Measurements from ENCODE around the gene PSMB7. TPM values are rescaled to one million over a fixed set of nuclear protein-coding genes. Genes with fewer than 3 reads are reported as not detected.
A peak's percentile ranks its signal among the peaks of the same experiment; 100 is the strongest.

PSMB7 gene
- polyA plus RNA-seq, 1 of the 3 experiments (the other 2 are of a cell fraction): 357 TPM

DNA sequence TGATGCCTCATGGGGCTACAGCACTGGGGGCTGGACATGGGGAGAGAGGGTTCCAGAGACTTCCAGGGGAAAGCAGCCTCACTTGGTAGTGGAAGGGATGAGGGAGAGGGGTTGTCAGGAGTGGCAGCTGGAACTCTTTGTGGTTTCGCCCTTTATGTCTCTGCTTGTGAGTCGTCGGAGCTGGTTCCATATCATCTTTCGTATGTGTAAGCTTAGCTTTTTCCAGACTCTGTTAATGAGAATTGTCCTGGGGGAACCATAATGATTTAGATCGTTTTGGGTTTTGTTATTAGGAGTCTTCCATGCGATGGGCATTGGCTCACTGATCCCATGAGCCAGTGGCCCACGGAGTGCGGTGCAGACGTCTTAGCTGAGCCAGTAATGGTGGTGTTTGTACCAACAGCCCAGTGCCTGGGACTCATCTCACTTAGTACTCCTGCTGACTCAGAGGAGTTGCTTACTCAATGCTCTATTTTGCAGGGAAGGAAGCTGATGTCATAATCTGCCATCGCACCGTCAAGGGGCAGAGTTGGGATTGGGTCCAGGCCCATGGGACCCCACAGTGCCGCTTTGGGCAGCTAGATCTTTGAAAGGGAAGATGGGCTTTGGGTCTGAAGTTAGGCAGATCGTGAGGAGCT is 109.0 kb downstream of the PSMB7 start (continued):
- TF ChIP-seq, protein P1, sequence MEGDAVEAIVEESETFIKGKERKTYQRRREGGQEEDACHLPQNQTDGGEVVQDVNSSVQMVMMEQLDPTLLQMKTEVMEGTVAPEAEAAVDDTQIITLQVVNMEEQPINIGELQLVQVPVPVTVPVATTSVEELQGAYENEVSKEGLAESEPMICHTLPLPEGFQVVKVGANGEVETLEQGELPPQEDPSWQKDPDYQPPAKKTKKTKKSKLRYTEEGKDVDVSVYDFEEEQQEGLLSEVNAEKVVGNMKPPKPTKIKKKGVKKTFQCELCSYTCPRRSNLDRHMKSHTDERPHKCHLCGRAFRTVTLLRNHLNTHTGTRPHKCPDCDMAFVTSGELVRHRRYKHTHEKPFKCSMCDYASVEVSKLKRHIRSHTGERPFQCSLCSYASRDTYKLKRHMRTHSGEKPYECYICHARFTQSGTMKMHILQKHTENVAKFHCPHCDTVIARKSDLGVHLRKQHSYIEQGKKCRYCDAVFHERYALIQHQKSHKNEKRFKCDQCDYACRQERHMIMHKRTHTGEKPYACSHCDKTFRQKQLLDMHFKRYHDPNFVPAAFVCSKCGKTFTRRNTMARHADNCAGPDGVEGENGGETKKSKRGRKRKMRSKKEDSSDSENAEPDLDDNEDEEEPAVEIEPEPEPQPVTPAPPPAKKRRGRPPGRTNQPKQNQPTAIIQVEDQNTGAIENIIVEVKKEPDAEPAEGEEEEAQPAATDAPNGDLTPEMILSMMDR (IDR thresholded peaks at IDR 0.05): no peak
- TF ChIP-seq JUND (IDR thresholded peaks at IDR 0.05) (peak; percentile 71), NFIC (IDR thresholded peaks at IDR 0.05; ENCODE audit: borderline replicate concordance) (peak; percentile 44), GATA2 (CRISPR knock-in tag; IDR thresholded peaks at IDR 0.05) (no peak), SIN3A (IDR thresholded peaks at IDR 0.05; ENCODE audit: borderline replicate concordance, low read depth, low read length) (peak; percentile 40; the same call in 1 of the 2 replicates), SMC3 (IDR thresholded peaks at IDR 0.05; ENCODE audit: low read depth, low read length) (no peak), TCF12 (IDR thresholded peaks at IDR 0.05) (peak; percentile 74), POLR2AphosphoS5 (IDR thresholded peaks at IDR 0.05; ENCODE audit: low read depth, low read length) (no peak), GABPA (IDR thresholded peaks at IDR 0.05; ENCODE audit: low read depth) (no peak), ELF1 (IDR thresholded peaks at IDR 0.05) (no peak), TEAD4 (IDR thresholded peaks at IDR 0.05; ENCODE audit: borderline replicate concordance, insufficient read depth) (no peak), EP300 (IDR thresholded peaks at IDR 0.05; ENCODE audit: borderline replicate concordance in 1 of 2, low read depth in 1 of 2, low read length in 1 of 2) (peak in 1 of 2 experiments; percentile 55; a peak in 1 of 4 replicates), NRF1 (IDR thresholded peaks at IDR 0.05; ENCODE audit: low read depth, low read length) (no peak), YY1 (IDR thresholded peaks at IDR 0.05; ENCODE audit: low read depth) (peak; percentile 64; the same call in 1 of the 2 replicates), RFX5 (IDR thresholded peaks at IDR 0.05; ENCODE audit: low read length) (no peak)
- TF ChIP-seq, protein P2, sequence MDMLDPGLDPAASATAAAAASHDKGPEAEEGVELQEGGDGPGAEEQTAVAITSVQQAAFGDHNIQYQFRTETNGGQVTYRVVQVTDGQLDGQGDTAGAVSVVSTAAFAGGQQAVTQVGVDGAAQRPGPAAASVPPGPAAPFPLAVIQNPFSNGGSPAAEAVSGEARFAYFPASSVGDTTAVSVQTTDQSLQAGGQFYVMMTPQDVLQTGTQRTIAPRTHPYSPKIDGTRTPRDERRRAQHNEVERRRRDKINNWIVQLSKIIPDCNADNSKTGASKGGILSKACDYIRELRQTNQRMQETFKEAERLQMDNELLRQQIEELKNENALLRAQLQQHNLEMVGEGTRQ (IDR thresholded peaks at IDR 0.05; ENCODE audit: borderline replicate concordance, low read depth, low read length): no peak
- TF ChIP-seq, protein P3, sequence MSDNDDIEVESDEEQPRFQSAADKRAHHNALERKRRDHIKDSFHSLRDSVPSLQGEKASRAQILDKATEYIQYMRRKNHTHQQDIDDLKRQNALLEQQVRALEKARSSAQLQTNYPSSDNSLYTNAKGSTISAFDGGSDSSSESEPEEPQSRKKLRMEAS (IDR thresholded peaks at IDR 0.05; ENCODE audit: low read depth): peak; percentile 23; the same call in 1 of the 2 replicates
- TF ChIP-seq, protein P4, sequence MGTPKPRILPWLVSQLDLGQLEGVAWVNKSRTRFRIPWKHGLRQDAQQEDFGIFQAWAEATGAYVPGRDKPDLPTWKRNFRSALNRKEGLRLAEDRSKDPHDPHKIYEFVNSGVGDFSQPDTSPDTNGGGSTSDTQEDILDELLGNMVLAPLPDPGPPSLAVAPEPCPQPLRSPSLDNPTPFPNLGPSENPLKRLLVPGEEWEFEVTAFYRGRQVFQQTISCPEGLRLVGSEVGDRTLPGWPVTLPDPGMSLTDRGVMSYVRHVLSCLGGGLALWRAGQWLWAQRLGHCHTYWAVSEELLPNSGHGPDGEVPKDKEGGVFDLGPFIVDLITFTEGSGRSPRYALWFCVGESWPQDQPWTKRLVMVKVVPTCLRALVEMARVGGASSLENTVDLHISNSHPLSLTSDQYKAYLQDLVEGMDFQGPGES (IDR thresholded peaks at IDR 0.05; ENCODE audit: low read depth, low read length): no peak
- TF ChIP-seq, protein P5, sequence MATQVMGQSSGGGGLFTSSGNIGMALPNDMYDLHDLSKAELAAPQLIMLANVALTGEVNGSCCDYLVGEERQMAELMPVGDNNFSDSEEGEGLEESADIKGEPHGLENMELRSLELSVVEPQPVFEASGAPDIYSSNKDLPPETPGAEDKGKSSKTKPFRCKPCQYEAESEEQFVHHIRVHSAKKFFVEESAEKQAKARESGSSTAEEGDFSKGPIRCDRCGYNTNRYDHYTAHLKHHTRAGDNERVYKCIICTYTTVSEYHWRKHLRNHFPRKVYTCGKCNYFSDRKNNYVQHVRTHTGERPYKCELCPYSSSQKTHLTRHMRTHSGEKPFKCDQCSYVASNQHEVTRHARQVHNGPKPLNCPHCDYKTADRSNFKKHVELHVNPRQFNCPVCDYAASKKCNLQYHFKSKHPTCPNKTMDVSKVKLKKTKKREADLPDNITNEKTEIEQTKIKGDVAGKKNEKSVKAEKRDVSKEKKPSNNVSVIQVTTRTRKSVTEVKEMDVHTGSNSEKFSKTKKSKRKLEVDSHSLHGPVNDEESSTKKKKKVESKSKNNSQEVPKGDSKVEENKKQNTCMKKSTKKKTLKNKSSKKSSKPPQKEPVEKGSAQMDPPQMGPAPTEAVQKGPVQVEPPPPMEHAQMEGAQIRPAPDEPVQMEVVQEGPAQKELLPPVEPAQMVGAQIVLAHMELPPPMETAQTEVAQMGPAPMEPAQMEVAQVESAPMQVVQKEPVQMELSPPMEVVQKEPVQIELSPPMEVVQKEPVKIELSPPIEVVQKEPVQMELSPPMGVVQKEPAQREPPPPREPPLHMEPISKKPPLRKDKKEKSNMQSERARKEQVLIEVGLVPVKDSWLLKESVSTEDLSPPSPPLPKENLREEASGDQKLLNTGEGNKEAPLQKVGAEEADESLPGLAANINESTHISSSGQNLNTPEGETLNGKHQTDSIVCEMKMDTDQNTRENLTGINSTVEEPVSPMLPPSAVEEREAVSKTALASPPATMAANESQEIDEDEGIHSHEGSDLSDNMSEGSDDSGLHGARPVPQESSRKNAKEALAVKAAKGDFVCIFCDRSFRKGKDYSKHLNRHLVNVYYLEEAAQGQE (IDR thresholded peaks at IDR 0.05; ENCODE audit: low read depth, low read length): 0 out of 2 replicates have a peak, but pooled peaks have one; percentile 11
